HG03175 (cell line): Measurements from ENCODE around the gene COL9A3.

Experiments used
- ATAC-seq: cut with Tn5 transposase; IDR thresholded peaks from one replicate; pipeline ENCODE4 v1.9.1; 2021; ENCODE audit warnings: mild to moderate bottlenecking, moderate library complexity; ENCODE audit not compliant: unreplicated experiment

COL9A3 gene

GRCh38 chr20:62816884-62817873, at the start of gene COL9A3:
Gene COL9A3, plus strand, starts transcription at chr20:62817050. Its CDS starts 15 bp downstream, at chr20:62817065.
- ATAC-seq = no peak

- ATAC-seq = no peak
These were observed 48.7 kb upstream of the COL9A3 start for GRCh38 chr20:62768234-62768546.

GRCh38 chr20:62768551-62769287, 48.1 kb upstream of the COL9A3 start:
- no peak for ATAC-seq

GRCh38 chr20:62769346-62770071, 47.3 kb upstream of the COL9A3 start:
- ATAC-seq = no peak

- ATAC-seq = no peak
These were observed 46.5 kb upstream of the COL9A3 start for GRCh38 chr20:62770111-62770910.

GRCh38 chr20:62770916-62771315, 45.9 kb upstream of the COL9A3 start:
- ATAC-seq = no peak

- ATAC-seq = no peak
These were observed 45.3 kb upstream of the COL9A3 start for GRCh38 chr20:62771396-62772102.

- ATAC-seq = no peak
These were observed 44.7 kb upstream of the COL9A3 start for GRCh38 chr20:62772103-62772611.

GRCh38 chr20:62772619-62772989, 44.2 kb upstream of the COL9A3 start:
- ATAC-seq = no peak

- no peak for ATAC-seq
These were observed 43.6 kb upstream of the COL9A3 start for GRCh38 chr20:62772990-62773844.

GRCh38 chr20:62773845-62774714, 42.8 kb upstream of the COL9A3 start:
- no peak for ATAC-seq

- ATAC-seq = no peak
These were observed 42.1 kb upstream of the COL9A3 start for GRCh38 chr20:62774762-62775161.

GRCh38 chr20:62775206-62775605, 41.6 kb upstream of the COL9A3 start:
- ATAC-seq = no peak

GRCh38 chr20:62776035-62776691, 40.7 kb upstream of the COL9A3 start:
- no peak for ATAC-seq

- no peak for ATAC-seq
These were observed 39.9 kb upstream of the COL9A3 start for GRCh38 chr20:62776692-62777527.

- no peak for ATAC-seq
These were observed 39.4 kb upstream of the COL9A3 start for GRCh38 chr20:62777528-62777830.

GRCh38 chr20:62778058-62778457, 38.8 kb upstream of the COL9A3 start:
- no peak for ATAC-seq
